AG10803 (cell line): ENCODE results near the gene ITPRIP.

Experiments
- DNase-seq: peaks from one replicate; pipeline ENCODE4 v3.0.0; 2010; ENCODE audit warnings: low read depth
- H3K4me3 ChIP-seq: 2 replicates; pipeline ENCODE4 v1.5.1; 2011; ENCODE audit warnings: mild to moderate bottlenecking, low read length, control low read depth
- CTCF ChIP-seq: conservative IDR thresholded peaks from 2 replicates; pipeline ENCODE4 v1.5.1; 2011; ENCODE audit warnings: mild to moderate bottlenecking, low read length, control low read depth, inconsistent platforms

Gene ITPRIP

GRCh38 chr10:104314591-104315485 lies 23.4 kb downstream of the ITPRIP start:
- H3K4me3 ChIP-seq, result no peak overlapping the region
- TF ChIP-seq CTCF, result no peak
- no peak for DNase-seq

- DNase-seq, result no peak
Observed at GRCh38 chr10:104311184-104311720, 27.0 kb downstream of the ITPRIP start.

GRCh38 chr10:104309980-104310978 lies 28.0 kb downstream of the ITPRIP start:
- no peak for TF ChIP-seq CTCF
- peak; percentile 91 for DNase-seq
- H3K4me3 ChIP-seq, result no peak overlapping the region

More at GRCh38 chr10:104311184-104311720, 27.0 kb downstream of the ITPRIP start:
- H3K4me3 ChIP-seq, result no peak overlapping the region
- TF ChIP-seq CTCF, result no peak

- TF ChIP-seq CTCF, result no peak
- H3K4me3 ChIP-seq, result no peak overlapping the region
- DNase-seq, result no peak
Observed at GRCh38 chr10:104308439-104308903, 29.8 kb downstream of the ITPRIP start.

GRCh38 chr10:104307576-104308438 lies 30.5 kb downstream of the ITPRIP start:
- DNase-seq, result no peak
- no peak for TF ChIP-seq CTCF

GRCh38 chr10:104306897-104307296 lies 31.4 kb downstream of the ITPRIP start:
- no peak overlapping the region for H3K4me3 ChIP-seq
- no peak for DNase-seq
- TF ChIP-seq CTCF, result no peak

More at GRCh38 chr10:104307576-104308438, 30.5 kb downstream of the ITPRIP start:
- no peak overlapping the region for H3K4me3 ChIP-seq
